ENCODE results near the gene CDCA4.

DNA sequence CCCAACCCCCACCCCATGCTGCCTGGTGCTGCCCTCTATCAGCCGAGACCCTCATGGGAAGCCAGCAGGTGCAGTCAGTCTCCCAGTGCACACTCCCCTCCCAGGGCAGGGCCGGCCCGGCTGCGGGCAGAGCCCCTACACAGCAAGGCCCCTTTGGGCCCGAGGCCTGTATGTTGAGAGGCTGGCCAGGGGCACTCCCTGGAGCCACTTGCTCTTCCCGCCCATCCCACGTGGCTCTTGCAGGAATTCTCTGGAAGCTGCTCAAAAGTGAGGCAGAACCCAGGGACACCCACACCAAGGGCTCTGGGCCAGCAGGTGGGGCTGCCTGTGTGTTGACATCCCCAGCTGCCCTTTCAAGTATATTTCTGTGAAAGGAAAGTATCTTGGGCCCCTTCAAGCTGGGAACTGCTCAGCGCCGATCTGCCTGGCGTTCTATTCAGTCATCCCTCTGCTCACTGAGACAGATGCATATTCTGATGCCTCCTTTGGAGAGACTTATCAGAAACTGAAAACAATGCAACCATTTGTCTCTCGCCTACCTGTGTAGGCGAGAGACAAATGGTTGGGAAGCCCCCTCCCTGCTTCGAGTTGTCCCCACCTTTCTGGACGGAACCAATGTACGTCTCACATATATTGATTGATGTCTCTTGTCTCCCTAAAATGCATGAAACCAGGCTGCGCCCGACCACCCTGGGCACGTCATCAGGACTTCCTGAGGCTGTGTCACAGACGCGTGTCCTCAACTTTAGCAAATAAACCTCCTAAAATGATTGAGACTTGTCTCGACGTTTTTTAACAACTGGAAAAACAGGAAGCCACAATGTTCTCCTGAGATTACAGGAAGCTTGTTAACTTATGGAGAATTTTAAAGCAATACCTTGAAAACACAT, 38.4 kb upstream of the CDCA4 start:
- TF ChIP-seq POLR2AphosphoS5 (IDR thresholded peaks at IDR 0.05), result no peak
- TF ChIP-seq, protein P1, sequence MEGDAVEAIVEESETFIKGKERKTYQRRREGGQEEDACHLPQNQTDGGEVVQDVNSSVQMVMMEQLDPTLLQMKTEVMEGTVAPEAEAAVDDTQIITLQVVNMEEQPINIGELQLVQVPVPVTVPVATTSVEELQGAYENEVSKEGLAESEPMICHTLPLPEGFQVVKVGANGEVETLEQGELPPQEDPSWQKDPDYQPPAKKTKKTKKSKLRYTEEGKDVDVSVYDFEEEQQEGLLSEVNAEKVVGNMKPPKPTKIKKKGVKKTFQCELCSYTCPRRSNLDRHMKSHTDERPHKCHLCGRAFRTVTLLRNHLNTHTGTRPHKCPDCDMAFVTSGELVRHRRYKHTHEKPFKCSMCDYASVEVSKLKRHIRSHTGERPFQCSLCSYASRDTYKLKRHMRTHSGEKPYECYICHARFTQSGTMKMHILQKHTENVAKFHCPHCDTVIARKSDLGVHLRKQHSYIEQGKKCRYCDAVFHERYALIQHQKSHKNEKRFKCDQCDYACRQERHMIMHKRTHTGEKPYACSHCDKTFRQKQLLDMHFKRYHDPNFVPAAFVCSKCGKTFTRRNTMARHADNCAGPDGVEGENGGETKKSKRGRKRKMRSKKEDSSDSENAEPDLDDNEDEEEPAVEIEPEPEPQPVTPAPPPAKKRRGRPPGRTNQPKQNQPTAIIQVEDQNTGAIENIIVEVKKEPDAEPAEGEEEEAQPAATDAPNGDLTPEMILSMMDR (IDR thresholded peaks at IDR 0.05; ENCODE audit: poor library complexity, severe bottlenecking), result no peak
- no peak for TF ChIP-seq EP300 (conservative IDR thresholded peaks at IDR 0.05; ENCODE audit: poor library complexity, severe bottlenecking)

Measured in neural cell (in vitro differentiated cells).